Measurements from ENCODE around the gene MRPL20. TPM values are rescaled to one million over a fixed set of nuclear protein-coding genes. Genes with fewer than 3 reads are reported as not detected.
"Not testable (repeated sequence)": the region's sequence is repeated elsewhere in the genome, so short reads cannot be mapped to it uniquely, and the experiment has no call there.

The MRPL20 gene
- polyA plus RNA-seq, 3 donors, result 116 to 128 (median 120) TPM

- DNase-seq, result no peak
These were observed 32.6 kb upstream of the MRPL20 start for GRCh38 chr1:1439546-1440261.

- DNase-seq, result no peak
These were observed 31.7 kb upstream of the MRPL20 start for GRCh38 chr1:1438531-1439381.

- no peak for DNase-seq
These were observed 30.8 kb upstream of the MRPL20 start for GRCh38 chr1:1437904-1438376.

GRCh38 chr1:1437033-1437903 is 30.2 kb upstream of the MRPL20 start:
- no peak for DNase-seq

- DNase-seq, result no peak
These were observed 29.5 kb upstream of the MRPL20 start for GRCh38 chr1:1436630-1437032.

GRCh38 chr1:1435911-1436629 is 29.0 kb upstream of the MRPL20 start:
- no peak for DNase-seq

GRCh38 chr1:1435106-1435903 is 28.2 kb upstream of the MRPL20 start, which contains the start of gene VWA1:
Gene VWA1 (plus strand): TSS chr1:1435690. CDS start chr1:1435749, 59 bp downstream.
- DNase-seq, result no peak

GRCh38 chr1:1434824-1435105 is 27.7 kb upstream of the MRPL20 start:
- no peak for DNase-seq

GRCh38 chr1:1434131-1434823 is 27.2 kb upstream of the MRPL20 start:
- DNase-seq, result no peak

GRCh38 chr1:1433804-1434130 is 26.7 kb upstream of the MRPL20 start:
- no peak for DNase-seq

- no peak for DNase-seq
These were observed 26.1 kb upstream of the MRPL20 start for GRCh38 chr1:1432951-1433803.

GRCh38 chr1:1432274-1432950 is 25.3 kb upstream of the MRPL20 start:
- DNase-seq, result no peak

GRCh38 chr1:1431845-1432273 is 24.8 kb upstream of the MRPL20 start:
- no peak for DNase-seq

- DNase-seq, result no peak
These were observed 24.1 kb upstream of the MRPL20 start for GRCh38 chr1:1430992-1431844.

GRCh38 chr1:1430114-1430982 is 23.3 kb upstream of the MRPL20 start:
- DNase-seq, result no peak

GRCh38 chr1:1429671-1430073 is 22.6 kb upstream of the MRPL20 start:
- no peak for DNase-seq

- DNase-seq, result not testable (repeated sequence)
These were observed 21.9 kb upstream of the MRPL20 start for GRCh38 chr1:1428967-1429366.

Measured in renal pelvis (tissue), 4 donors.